ENCODE measurements around the gene TNN. TPM values are rescaled to one million over a fixed set of nuclear protein-coding genes. Genes with fewer than 3 reads are reported as not detected.

Gene TNN
- total and polyA plus RNA-seq, 8 donors: 0.06 to 1.1 (median 0.14) TPM; not detected in 5

DNA sequence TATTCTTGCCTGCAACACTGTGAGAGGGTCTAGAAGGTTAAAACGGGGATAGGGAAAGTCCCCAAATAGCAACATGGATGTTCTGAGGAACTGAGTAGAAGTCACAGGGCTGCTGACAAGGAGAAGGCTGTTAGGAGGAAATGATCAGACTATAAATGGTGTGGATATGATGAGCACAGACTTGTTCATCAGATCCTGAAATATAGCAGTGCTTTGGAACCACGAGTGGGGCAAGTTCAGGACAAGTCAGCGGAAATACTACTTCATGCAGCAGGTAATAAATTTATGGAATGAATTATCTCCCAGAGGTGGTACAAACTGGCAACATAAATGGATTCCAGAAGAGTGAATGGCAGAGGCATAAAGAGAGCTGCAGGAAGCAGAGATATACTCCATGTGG, 128.2 kb downstream of the TNN start:
- H3K27ac ChIP-seq: no peak overlapping the region

DNA sequence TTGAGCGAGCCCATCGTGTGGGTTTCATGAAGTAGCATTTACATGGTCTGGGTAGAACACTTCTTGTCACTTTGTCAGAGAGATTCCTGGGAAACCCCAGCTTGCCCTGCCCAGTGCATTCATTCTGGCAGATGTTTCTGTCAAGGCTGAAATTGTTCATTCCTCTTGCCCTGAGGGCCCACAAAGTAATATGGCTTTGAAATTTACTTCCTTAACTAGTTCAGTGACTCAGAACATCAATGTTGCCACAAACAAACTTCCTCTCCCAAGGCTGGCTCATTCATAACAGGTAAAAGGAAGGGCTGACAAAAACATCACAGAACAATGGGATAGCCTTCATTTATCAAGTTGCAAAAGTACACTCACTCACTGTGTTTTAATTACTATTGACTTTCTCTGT, 129.9 kb downstream of the TNN start:
- peaks cover 10 to 30% (median 21%) of the 10 kb centered on the region in 4 donors for H3K4me1 ChIP-seq
- TF ChIP-seq EP300 (IDR thresholded peaks at IDR 0.05) (no peak), POLR2AphosphoS5 (IDR thresholded peaks at IDR 0.05) (no peak), POLR2A (IDR thresholded peaks at IDR 0.05) (no peak)
- TF ChIP-seq, protein P1, sequence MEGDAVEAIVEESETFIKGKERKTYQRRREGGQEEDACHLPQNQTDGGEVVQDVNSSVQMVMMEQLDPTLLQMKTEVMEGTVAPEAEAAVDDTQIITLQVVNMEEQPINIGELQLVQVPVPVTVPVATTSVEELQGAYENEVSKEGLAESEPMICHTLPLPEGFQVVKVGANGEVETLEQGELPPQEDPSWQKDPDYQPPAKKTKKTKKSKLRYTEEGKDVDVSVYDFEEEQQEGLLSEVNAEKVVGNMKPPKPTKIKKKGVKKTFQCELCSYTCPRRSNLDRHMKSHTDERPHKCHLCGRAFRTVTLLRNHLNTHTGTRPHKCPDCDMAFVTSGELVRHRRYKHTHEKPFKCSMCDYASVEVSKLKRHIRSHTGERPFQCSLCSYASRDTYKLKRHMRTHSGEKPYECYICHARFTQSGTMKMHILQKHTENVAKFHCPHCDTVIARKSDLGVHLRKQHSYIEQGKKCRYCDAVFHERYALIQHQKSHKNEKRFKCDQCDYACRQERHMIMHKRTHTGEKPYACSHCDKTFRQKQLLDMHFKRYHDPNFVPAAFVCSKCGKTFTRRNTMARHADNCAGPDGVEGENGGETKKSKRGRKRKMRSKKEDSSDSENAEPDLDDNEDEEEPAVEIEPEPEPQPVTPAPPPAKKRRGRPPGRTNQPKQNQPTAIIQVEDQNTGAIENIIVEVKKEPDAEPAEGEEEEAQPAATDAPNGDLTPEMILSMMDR (IDR thresholded peaks at IDR 0.05): no peak
- peak overlapping the region in 2 of 5 donors; percentile 27 to 52 for H3K27ac ChIP-seq
- whole genome bisulfite sequencing, 5 donors: 82 to 94% (median 88%) methylated on average over 2 of the region's 2 CpGs
- peak in 1 of 2 donors; percentile 46 for DNase-seq
- no peaks in the 10 kb centered on the region for H3K9me3 ChIP-seq
- H3K4me3 ChIP-seq: no peak overlapping the region
- no peaks in the 10 kb centered on the region for H3K27me3 ChIP-seq
- no peaks in the 10 kb centered on the region for H3K36me3 ChIP-seq
- intact Hi-C loops (cut with DNase I; ENCODE audit: low total_unique reads): no loop called here

More for the DNA sequence above, 128.2 kb downstream of the TNN start:
- Histone ChIP-seq H3K36me3 (no peaks in the 10 kb centered on the region), H3K4me3 (no peak overlapping the region), H3K27me3 (no peaks in the 10 kb centered on the region), H3K9me3 (no peaks in the 10 kb centered on the region), H3K4me1 (peaks cover 17 to 30% (median 22%) of the 10 kb centered on the region in 4 donors)
- no peak for DNase-seq
- WGBS, 5 donors: 75 to 82% (median 77%) methylated on average over 3 of the region's 3 CpGs
- no peak for TF ChIP-seq POLR2AphosphoS5 (IDR thresholded peaks at IDR 0.05)
- TF ChIP-seq, protein P1 (IDR thresholded peaks at IDR 0.05): no peak
- TF ChIP-seq EP300 (IDR thresholded peaks at IDR 0.05): no peak
- no peak for TF ChIP-seq POLR2A (IDR thresholded peaks at IDR 0.05)
- intact Hi-C loops (cut with DNase I; ENCODE audit: low total_unique reads): no loop called here

Small RNA genes lying within 50 kb of the gene (small RNA-seq; reads per million reads assigned to genes)
- 0 reads per million in 4 donors for gene RF00019

Other genes with a start within 250 kb of the TNN start
- 100 to 1,000 TPM in 3 of 5 donors, 10 to 100 TPM in 2; 16.5 to 317 (median 125) TPM for gene CACYBP, start 67.9 kb upstream of the TNN start, total RNA-seq
- gene CACYBP, start 67.9 kb upstream of the TNN start, polyA plus RNA-seq: 10 to 100 TPM; 38.2 to 64.4 (median 63.8) TPM
- 10 to 100 TPM in 3 of 5 donors, 1 to 10 TPM in 2; 7.0 to 45.9 (median 12.5) TPM for gene MRPS14, start 44.4 kb upstream of the TNN start, total RNA-seq
- gene MRPS14, start 44.4 kb upstream of the TNN start, polyA plus RNA-seq: 10 to 100 TPM; 20.3 to 28.3 (median 24.3) TPM
- gene KIAA0040, start 124.9 kb downstream of the TNN start, total RNA-seq: 10 to 100 TPM in 4 of 5 donors, 1 to 10 TPM in 1; 4.1 to 36.8 (median 16.2) TPM
- gene KIAA0040, start 124.9 kb downstream of the TNN start, polyA plus RNA-seq: 10 to 100 TPM in 2 of 3 donors, 1 to 10 TPM in 1; 6.8 to 17.3 (median 11.0) TPM

Data from stomach (tissue), 9 donors.